NB4 (cell line): ENCODE data around the gene ACKR3.

Experiments used
- CTCF ChIP-seq: IDR thresholded peaks from one replicate; pipeline ENCODE4 v1.5.1; 2012; ENCODE audit warnings: low read depth, low read length
- MAX ChIP-seq: IDR thresholded peaks from 2 replicates; pipeline ENCODE4 v1.6.1; 2011; ENCODE audit warnings: low read depth, low read length
- MYC ChIP-seq: IDR thresholded peaks from 2 replicates; pipeline ENCODE4 v1.6.1; 2011; ENCODE audit warnings: low read depth, low read length
- POLR2A ChIP-seq: IDR thresholded peaks from 2 replicates; pipeline ENCODE4 v1.6.1; 2011; ENCODE audit warnings: mild to moderate bottlenecking; ENCODE audit not compliant: insufficient read length; ENCODE audit errors: extremely low read depth

GRCh38 chr2:236555481-236555880, 14.1 kb upstream of the ACKR3 start:
- no peak for TF ChIP-seq CTCF
- TF ChIP-seq POLR2A = no peak
- TF ChIP-seq MAX = no peak
- no peak for TF ChIP-seq MYC
